NB4 (cell line): ENCODE measurements around the gene TLR8.
A peak's percentile ranks its signal among the peaks of the same experiment; 100 is the strongest.

Experiments
- DNase-seq: peaks from one replicate; pipeline ENCODE4 v3.0.0; 2010; ENCODE audit warnings: low read depth
- H3K4me3 ChIP-seq: one replicate; pipeline ENCODE4 v1.5.1; 2011; ENCODE audit warnings: mild to moderate bottlenecking, low read depth, low read length, moderate library complexity
- CTCF ChIP-seq: IDR thresholded peaks from one replicate; pipeline ENCODE4 v1.5.1; 2012; ENCODE audit warnings: low read depth, low read length
- MAX ChIP-seq: IDR thresholded peaks from 2 replicates; pipeline ENCODE4 v1.6.1; 2011; ENCODE audit warnings: low read depth, low read length
- MYC ChIP-seq: IDR thresholded peaks from 2 replicates; pipeline ENCODE4 v1.6.1; 2011; ENCODE audit warnings: low read depth, low read length
- POLR2A ChIP-seq: IDR thresholded peaks from 2 replicates; pipeline ENCODE4 v1.6.1; 2011; ENCODE audit warnings: mild to moderate bottlenecking; ENCODE audit not compliant: insufficient read length; ENCODE audit errors: extremely low read depth

The TLR8 gene

GRCh38 chrX:12917753-12918152 is 11.3 kb downstream of the TLR8 start:
- no peak for TF ChIP-seq MAX
- TF ChIP-seq POLR2A: no peak
- TF ChIP-seq CTCF: no peak
- no peak for TF ChIP-seq MYC
- DNase-seq: no peak
- no peak overlapping the region for H3K4me3 ChIP-seq

GRCh38 chrX:12919051-12919450 is 12.6 kb downstream of the TLR8 start:
- peak; percentile 28 for DNase-seq
- TF ChIP-seq CTCF: no peak
- TF ChIP-seq MYC: no peak
- no peak for TF ChIP-seq POLR2A
- no peak for TF ChIP-seq MAX

GRCh38 chrX:12919620-12920019 is 13.2 kb downstream of the TLR8 start:
- DNase-seq: no peak
- H3K4me3 ChIP-seq: no peak overlapping the region
- TF ChIP-seq MAX: no peak
- no peak for TF ChIP-seq CTCF
- TF ChIP-seq POLR2A: no peak
- TF ChIP-seq MYC: no peak

More at GRCh38 chrX:12919051-12919450, 12.6 kb downstream of the TLR8 start:
- no peak overlapping the region for H3K4me3 ChIP-seq

GRCh38 chrX:12920990-12921389 is 14.6 kb downstream of the TLR8 start:
- no peak overlapping the region for H3K4me3 ChIP-seq
- TF ChIP-seq CTCF (no peak), MAX (no peak), MYC (no peak), POLR2A (no peak)
- DNase-seq: no peak

GRCh38 chrX:12921886-12922598 is 15.6 kb downstream of the TLR8 start:
- H3K4me3 ChIP-seq: no peak overlapping the region
- DNase-seq: no peak
- TF ChIP-seq POLR2A (no peak), CTCF (no peak), MAX (no peak), MYC (no peak)

- no peak overlapping the region for H3K4me3 ChIP-seq
- no peak for TF ChIP-seq POLR2A
- no peak for TF ChIP-seq CTCF
- no peak for TF ChIP-seq MAX
- TF ChIP-seq MYC: no peak
- DNase-seq: no peak
Measured at GRCh38 chrX:12922599-12922919, 16.1 kb downstream of the TLR8 start.
